NT2/D1 (cell line): ENCODE measurements around the gene DCC.

Experiments used
- DNase-seq: peaks from one replicate; pipeline ENCODE4 v3.0.0-alpha.2; 2011; ENCODE audit warnings: low read depth, low spot score
- H3K27me3 ChIP-seq: 2 replicates; pipeline ENCODE4 v1.6.0; 2011; ENCODE audit warnings: mild to moderate bottlenecking; ENCODE audit not compliant: insufficient read length, insufficient read depth
- H3K36me3 ChIP-seq: 2 replicates; pipeline ENCODE4 v1.6.1; 2011; ENCODE audit warnings: mild to moderate bottlenecking, low read length, mixed read lengths; ENCODE audit not compliant: insufficient read depth, insufficient read length
- H3K4me1 ChIP-seq: 2 replicates; pipeline ENCODE4 v1.5.1; 2011; ENCODE audit not compliant: insufficient read depth, insufficient read length
- H3K4me3 ChIP-seq: 2 replicates; pipeline ENCODE4 v1.5.1; 2011; ENCODE audit warnings: low read depth; ENCODE audit not compliant: insufficient read length
- H3K9ac ChIP-seq: 2 replicates; pipeline ENCODE4 v1.6.0; 2011; ENCODE audit warnings: low read depth; ENCODE audit not compliant: insufficient read length
- H3K9me3 ChIP-seq: 2 replicates; pipeline ENCODE4 v1.5.1; 2011; ENCODE audit warnings: mild to moderate bottlenecking, low read length; ENCODE audit not compliant: insufficient read depth
- SUZ12 ChIP-seq: IDR thresholded peaks from 2 replicates; pipeline ENCODE4 v1.6.1; 2011; ENCODE audit not compliant: insufficient read length, insufficient read depth; ENCODE audit errors: extremely low read depth
- YY1 ChIP-seq: IDR thresholded peaks from 2 replicates; pipeline ENCODE4 v1.6.1; 2011; ENCODE audit not compliant: insufficient read length, insufficient read depth
- ZNF274 ChIP-seq: IDR thresholded peaks from 2 replicates; pipeline ENCODE4 v1.6.1; 2011; ENCODE audit warnings: mild to moderate bottlenecking, low read depth, low read length

The DCC gene

DNA sequence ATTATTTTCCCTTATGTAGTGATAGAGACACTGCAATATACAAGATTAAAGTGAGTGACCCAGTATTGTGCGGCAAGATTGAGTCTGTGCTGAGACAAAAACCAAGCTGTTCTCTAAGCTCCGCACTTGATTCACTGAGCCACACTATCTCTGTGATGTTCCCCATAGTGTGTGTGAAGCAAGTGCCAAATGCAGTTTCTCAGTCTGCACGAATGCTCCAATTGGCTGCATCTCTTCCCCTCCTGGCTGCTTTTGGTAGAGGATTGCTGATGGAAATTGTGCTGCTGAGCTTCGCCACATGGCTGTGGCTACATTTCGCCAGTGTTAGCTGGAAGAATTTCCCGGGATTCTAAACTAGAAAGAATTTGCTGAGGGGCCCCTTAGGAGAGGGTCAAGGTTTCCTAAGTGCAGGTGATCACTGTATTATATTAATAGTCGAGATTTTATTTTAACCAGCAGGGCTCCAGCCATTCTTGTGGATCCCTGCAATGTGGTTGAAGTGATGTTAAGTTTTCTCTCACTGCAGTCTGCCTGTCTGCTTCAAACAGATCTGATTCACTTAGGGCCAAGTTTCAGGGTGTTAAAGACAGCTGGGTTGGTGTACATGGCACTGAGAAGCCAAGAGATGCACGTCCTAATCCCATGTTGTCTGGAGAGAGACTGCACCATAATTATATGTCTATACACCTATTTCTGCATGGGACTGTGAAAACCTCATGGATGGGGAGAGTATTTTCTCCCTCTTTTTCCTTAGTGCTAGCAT lies 317.2 kb downstream of the DCC start:
- TF ChIP-seq ZNF274 (no peak), SUZ12 (no peak), YY1 (no peak)
- H3K27me3 ChIP-seq = no peaks in the 10 kb centered on the region
- no peaks in the 10 kb centered on the region for H3K36me3 ChIP-seq
- H3K9ac ChIP-seq = no peak overlapping the region
- H3K4me3 ChIP-seq = no peak overlapping the region
- no peaks in the 10 kb centered on the region for H3K4me1 ChIP-seq
- H3K9me3 ChIP-seq = no peaks in the 10 kb centered on the region
- no peak for DNase-seq

DNA sequence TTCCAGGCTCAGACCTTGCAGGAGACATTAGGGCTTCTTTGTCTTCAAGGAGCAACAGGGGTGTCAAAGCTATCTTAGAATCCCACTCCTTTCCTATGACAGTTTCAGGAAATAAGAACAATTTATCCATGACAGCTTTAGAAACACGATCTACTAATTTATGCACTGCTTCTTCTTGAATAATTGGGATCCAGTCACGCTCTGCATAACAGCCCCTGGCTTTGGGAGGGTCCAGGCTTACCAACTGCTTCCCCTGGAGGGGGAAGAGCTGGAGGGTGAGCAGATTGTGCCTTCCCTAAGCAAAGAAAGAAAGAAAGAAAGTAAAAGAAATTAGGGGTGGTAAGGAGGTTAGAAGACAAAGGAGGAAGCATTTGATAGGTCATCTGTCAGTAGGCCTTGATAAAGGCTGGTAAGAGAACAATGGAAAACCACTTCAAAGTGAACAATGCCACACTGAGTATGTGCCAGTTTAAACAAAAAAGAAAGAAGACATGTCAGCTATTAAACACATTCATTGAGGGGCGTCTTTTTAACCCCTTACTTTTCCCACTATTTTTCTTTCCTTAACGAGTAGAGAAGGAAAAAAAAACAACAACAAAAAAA lies 327.6 kb downstream of the DCC start:
- no peaks in the 10 kb centered on the region for H3K9me3 ChIP-seq
- DNase-seq = no peak
- H3K27me3 ChIP-seq = no peaks in the 10 kb centered on the region
- TF ChIP-seq YY1 (no peak), SUZ12 (no peak), ZNF274 (no peak)
- H3K36me3 ChIP-seq = no peaks in the 10 kb centered on the region
- no peak overlapping the region for H3K9ac ChIP-seq
- H3K4me3 ChIP-seq = no peak overlapping the region
- H3K4me1 ChIP-seq = no peaks in the 10 kb centered on the region

DNA sequence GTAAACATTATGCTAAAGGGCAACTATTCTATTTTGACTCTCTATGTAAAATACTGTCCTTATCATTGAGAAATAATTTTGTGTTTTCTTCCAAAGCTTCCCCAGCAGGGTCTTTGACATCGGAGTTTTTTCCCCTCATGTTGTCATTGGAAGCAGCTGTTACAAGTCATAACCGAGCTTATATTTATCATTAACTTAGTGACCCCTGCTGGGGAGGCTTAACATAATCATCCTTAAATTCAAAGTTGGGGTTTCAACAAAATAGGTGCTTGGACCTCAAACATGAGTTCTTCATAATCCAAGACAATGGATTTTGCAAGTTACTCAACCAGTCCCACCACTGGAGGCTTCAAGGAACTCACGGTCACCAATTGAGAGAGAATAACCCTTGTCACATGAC lies 330.9 kb downstream of the DCC start:
- Histone ChIP-seq H3K9ac (no peak overlapping the region), H3K4me3 (no peak overlapping the region), H3K27me3 (no peaks in the 10 kb centered on the region), H3K9me3 (peaks cover 6% of the 10 kb centered on the region; the same call in 1 of the 2 replicates), H3K36me3 (no peaks in the 10 kb centered on the region), H3K4me1 (no peaks in the 10 kb centered on the region)
- DNase-seq = no peak
- TF ChIP-seq SUZ12 (no peak), ZNF274 (no peak), YY1 (no peak)

DNA sequence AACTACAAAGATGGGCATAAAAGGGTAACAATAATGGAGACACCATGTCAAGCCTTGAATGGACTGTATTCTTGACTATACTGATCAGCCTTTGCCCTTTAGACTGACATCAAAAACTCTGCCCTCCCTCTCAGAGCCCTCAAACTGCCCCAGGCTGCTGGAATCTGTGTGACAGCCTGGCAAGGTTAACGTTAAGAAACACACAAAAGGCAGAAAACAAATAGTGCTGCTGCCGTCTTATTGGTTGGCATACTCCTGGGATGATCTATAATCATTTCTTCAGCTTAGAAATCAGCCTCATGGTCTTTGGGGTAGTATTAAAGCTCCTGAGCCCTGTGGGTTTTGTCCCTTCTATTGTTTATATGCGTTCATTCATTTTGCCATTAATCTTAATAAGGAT lies 338.0 kb downstream of the DCC start:
- no peaks in the 10 kb centered on the region for H3K27me3 ChIP-seq
- H3K9ac ChIP-seq = no peak overlapping the region
- TF ChIP-seq YY1 (no peak), ZNF274 (no peak), SUZ12 (no peak)
- no peak for DNase-seq
- H3K36me3 ChIP-seq = no peaks in the 10 kb centered on the region
- H3K9me3 ChIP-seq = peaks cover 6% of the 10 kb centered on the region; the same call in 1 of the 2 replicates
- H3K4me3 ChIP-seq = no peak overlapping the region
- no peaks in the 10 kb centered on the region for H3K4me1 ChIP-seq

DNA sequence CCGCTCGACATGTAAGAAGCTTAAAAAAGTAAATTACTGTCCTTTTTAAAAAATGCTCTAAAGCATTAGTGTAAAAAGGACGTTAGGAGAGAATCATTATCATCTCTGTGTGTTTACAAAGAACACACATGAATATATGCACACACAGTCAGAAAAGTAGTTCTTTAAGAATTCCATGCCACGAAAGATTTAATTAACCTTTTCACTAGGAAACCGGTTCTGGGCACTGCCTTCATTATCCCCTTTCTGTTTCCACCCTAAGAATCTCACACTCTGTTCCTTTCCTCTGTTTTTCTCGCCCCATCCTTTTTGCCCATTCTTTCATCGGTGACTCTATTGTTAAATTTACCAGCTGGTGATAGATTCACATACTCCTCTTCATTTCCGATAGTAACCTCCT lies 338.6 kb downstream of the DCC start:
- Histone ChIP-seq H3K4me3 (no peak overlapping the region), H3K27me3 (no peaks in the 10 kb centered on the region), H3K9me3 (peaks cover 6% of the 10 kb centered on the region; the same call in 1 of the 2 replicates), H3K36me3 (no peaks in the 10 kb centered on the region), H3K9ac (no peak overlapping the region), H3K4me1 (no peaks in the 10 kb centered on the region)
- DNase-seq = no peak
- no peak for TF ChIP-seq SUZ12
- TF ChIP-seq ZNF274 = no peak
- no peak for TF ChIP-seq YY1

DNA sequence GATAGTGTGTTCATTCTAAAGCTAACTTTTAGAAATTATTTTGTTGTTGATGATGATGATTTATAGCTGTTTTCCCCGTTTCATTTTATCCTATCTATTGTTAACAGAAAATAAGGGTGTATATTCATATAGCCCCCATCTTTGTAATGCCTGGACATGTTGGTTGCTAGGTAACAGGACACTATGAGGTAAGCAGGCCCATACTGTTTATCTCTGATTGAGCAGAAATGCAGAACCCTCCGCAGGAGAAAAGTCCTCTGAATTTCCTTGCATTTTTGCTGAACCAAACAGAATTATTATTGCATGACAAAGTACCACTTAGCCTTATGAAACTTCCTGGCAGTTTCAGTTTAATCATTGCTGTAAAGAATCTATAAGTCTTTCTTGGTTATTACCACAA lies 339.4 kb downstream of the DCC start:
- Histone ChIP-seq H3K4me3 (no peak overlapping the region), H3K36me3 (no peaks in the 10 kb centered on the region), H3K9me3 (peaks cover 6% of the 10 kb centered on the region; the same call in 1 of the 2 replicates), H3K27me3 (no peaks in the 10 kb centered on the region), H3K4me1 (no peaks in the 10 kb centered on the region), H3K9ac (no peak overlapping the region)
- DNase-seq = no peak
- TF ChIP-seq YY1 (no peak), SUZ12 (no peak), ZNF274 (no peak)

DNA sequence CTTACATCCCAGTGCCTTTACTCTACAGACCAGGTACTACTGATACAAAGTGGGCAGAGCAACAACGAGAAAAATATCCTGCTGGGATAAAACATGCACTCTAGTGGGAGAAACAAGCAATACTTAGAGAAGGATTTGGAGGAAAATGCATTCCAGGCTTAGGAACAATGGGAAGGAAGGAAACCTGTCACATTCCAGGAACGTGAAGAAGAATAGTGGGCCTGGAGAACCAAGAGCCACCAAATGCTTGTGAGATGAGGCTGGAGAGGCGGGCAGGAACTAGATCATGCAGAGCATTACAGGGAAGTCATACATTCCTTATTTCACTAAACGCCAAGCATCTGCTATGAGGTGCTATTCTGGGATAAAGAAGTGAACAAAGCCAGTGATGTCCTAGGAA lies 342.3 kb downstream of the DCC start:
- Histone ChIP-seq H3K9me3 (no peaks in the 10 kb centered on the region), H3K9ac (no peak overlapping the region), H3K36me3 (no peaks in the 10 kb centered on the region), H3K4me3 (no peak overlapping the region), H3K4me1 (no peaks in the 10 kb centered on the region), H3K27me3 (no peaks in the 10 kb centered on the region)
- TF ChIP-seq SUZ12 (no peak), ZNF274 (no peak), YY1 (no peak)
- peak; percentile 15 for DNase-seq
